ENCODE data around the gene CTIF.

- no peak for TF ChIP-seq CTCF (conservative IDR thresholded peaks at IDR 0.05; ENCODE audit: low read depth, low read length)
- TF ChIP-seq EZH2 (IDR thresholded peaks at IDR 0.05; ENCODE audit: low read length, unreplicated experiment): no peak
- TF ChIP-seq EZH2phosphoT487 (IDR thresholded peaks at IDR 0.05; ENCODE audit: borderline replicate concordance, low read length): no peak
Measured at GRCh38 chr18:48871391-48872166, 332.7 kb downstream of the CTIF start.
